H9 (cell line): ENCODE results near the gene CYP2A7. TPM values are rescaled to one million over a fixed set of nuclear protein-coding genes. Genes with fewer than 3 reads are reported as not detected.

Source experiments
- DNase-seq: peaks from one replicate; pipeline ENCODE4 v3.0.0-alpha.2; 2017
- H2AFZ ChIP-seq: one replicate; pipeline ENCODE4 v1.6.1; 2013; ENCODE audit warnings: mild to moderate bottlenecking, low read length, control low read depth, moderate library complexity
- H2AK5ac ChIP-seq: 2 replicates; pipeline ENCODE4 v1.6.1; 2013; ENCODE audit warnings: low read length, control low read depth, mixed read lengths; ENCODE audit not compliant: insufficient read length
- H2BK120ac ChIP-seq: one replicate; pipeline ENCODE4 v1.6.1; 2013; ENCODE audit warnings: low read depth, mild to moderate bottlenecking, low read length, control low read depth, inconsistent platforms; ENCODE audit not compliant: poor library complexity, severe bottlenecking
- H2BK12ac ChIP-seq: 2 replicates; pipeline ENCODE4 v1.6.1; 2013; ENCODE audit warnings: low read length, control low read depth, mixed read lengths, low read depth; ENCODE audit not compliant: insufficient read length
- H2BK15ac ChIP-seq: 2 replicates; pipeline ENCODE4 v1.6.1; 2013; ENCODE audit warnings: low read depth, low read length, control low read depth
- H2BK20ac ChIP-seq: one replicate; pipeline ENCODE4 v1.6.1; 2013; ENCODE audit warnings: low read depth, mild to moderate bottlenecking, low read length, control low read depth, inconsistent platforms; ENCODE audit not compliant: poor library complexity, severe bottlenecking
- H2BK5ac ChIP-seq: 2 replicates; pipeline ENCODE4 v1.6.1; 2013; ENCODE audit warnings: low read length, control low read depth, mixed read lengths; ENCODE audit not compliant: insufficient read length
- H3K14ac ChIP-seq: 2 replicates; pipeline ENCODE4 v1.6.1; 2013; ENCODE audit warnings: low read length, control low read depth; ENCODE audit not compliant: insufficient read depth
- H3K18ac ChIP-seq: 2 replicates; pipeline ENCODE4 v1.6.1; 2013; ENCODE audit warnings: low read depth, mild to moderate bottlenecking, mixed read lengths, low read length, control low read depth; ENCODE audit not compliant: insufficient read length
- H3K23ac ChIP-seq: 2 replicates; pipeline ENCODE4 v1.6.1; 2013; ENCODE audit warnings: low read length, control low read depth, mixed read lengths, low read depth; ENCODE audit not compliant: insufficient read length
- H3K23me2 ChIP-seq: 2 replicates; pipeline ENCODE4 v1.6.1; 2013; ENCODE audit warnings: low read depth, mild to moderate bottlenecking, mixed read lengths, low read length, control low read depth; ENCODE audit not compliant: insufficient read length, poor library complexity, severe bottlenecking
- H3K27ac ChIP-seq: 2 replicates; pipeline ENCODE4 v1.5.1; 2013; ENCODE audit warnings: low read length, control low read depth, mixed read lengths, low read depth; ENCODE audit not compliant: insufficient read length
- H3K27me3 ChIP-seq: 2 replicates; pipeline ENCODE4 v1.6.1; 2013; ENCODE audit warnings: low read length, control low read depth, inconsistent platforms; ENCODE audit not compliant: insufficient read depth
- H3K4ac ChIP-seq: 2 replicates; pipeline ENCODE4 v1.6.1; 2013; ENCODE audit warnings: low read depth, mild to moderate bottlenecking, control low read depth, inconsistent platforms, low read length, moderate library complexity
- H3K4me1 ChIP-seq: 2 replicates; pipeline ENCODE4 v1.6.1; 2013; ENCODE audit warnings: low read length, control low read depth, inconsistent platforms; ENCODE audit not compliant: insufficient read depth
- H3K4me2 ChIP-seq: 2 replicates; pipeline ENCODE4 v1.6.1; 2013; ENCODE audit warnings: low read length, control low read depth, mixed read lengths; ENCODE audit not compliant: insufficient read length, insufficient read depth
- H3K56ac ChIP-seq: 2 replicates; pipeline ENCODE4 v1.6.1; 2013; ENCODE audit warnings: low read depth, mild to moderate bottlenecking, mixed read lengths, low read length, control low read depth; ENCODE audit not compliant: insufficient read length
- H3K79me1 ChIP-seq: 2 replicates; pipeline ENCODE4 v1.6.1; 2013; ENCODE audit warnings: low read depth, mild to moderate bottlenecking, moderate library complexity, low read length, control low read depth, inconsistent platforms; ENCODE audit not compliant: insufficient read depth, poor library complexity, severe bottlenecking
- H3K79me2 ChIP-seq: 2 replicates; pipeline ENCODE4 v1.6.1; 2013; ENCODE audit warnings: low read length, control low read depth, inconsistent platforms; ENCODE audit not compliant: insufficient read depth
- H3K9ac ChIP-seq: 2 replicates; pipeline ENCODE4 v1.6.1; 2013; ENCODE audit warnings: low read length, control low read depth, mixed read lengths; ENCODE audit not compliant: insufficient read length; ENCODE audit errors: extremely low read depth
- H3K9me3 ChIP-seq: one replicate; pipeline ENCODE4 v1.6.1; 2013; ENCODE audit warnings: low read depth, low read length, inconsistent platforms; ENCODE audit not compliant: control insufficient read depth
- H3T11ph ChIP-seq: one replicate; pipeline ENCODE4 v1.6.1; 2013; ENCODE audit warnings: mild to moderate bottlenecking, low read length, control low read depth, inconsistent platforms
- H4K20me1 ChIP-seq: one replicate; pipeline ENCODE4 v1.6.1; 2013; ENCODE audit not compliant: control insufficient read depth, insufficient read length, insufficient read depth
- H4K5ac ChIP-seq: 2 replicates; pipeline ENCODE4 v1.6.1; 2013; ENCODE audit warnings: low read depth, mild to moderate bottlenecking, mixed read lengths, low read length, control low read depth; ENCODE audit not compliant: insufficient read length
- H4K8ac ChIP-seq: replicated peaks from 2 replicates; pipeline ENCODE4 v1.6.1; 2013; ENCODE audit warnings: low read length, control low read depth, mixed read lengths, low read depth; ENCODE audit not compliant: insufficient read length
- H4K91ac ChIP-seq: 2 replicates; pipeline ENCODE4 v1.6.1; 2013; ENCODE audit warnings: low read depth, mild to moderate bottlenecking, moderate library complexity, mixed read lengths, low read length, control low read depth; ENCODE audit not compliant: insufficient read length
- H3K27ac Mint-ChIP-seq, 3 experiments: 2 replicates in 2 of 3; 3 replicates in 1 of 3; pipeline ENCODE4 v1.8.0; 2020 to 2021; ENCODE audit warnings: mixed read lengths in 3 of 3, mild to moderate bottlenecking in 1 of 3, moderate library complexity in 1 of 3
- H3K27me3 Mint-ChIP-seq: 2 replicates; pipeline ENCODE4 v1.8.0; 2021; ENCODE audit warnings: low read depth, mild to moderate bottlenecking, moderate library complexity, mixed read lengths
- H3K36me3 Mint-ChIP-seq, 3 experiments: 2 replicates in 2 of 3; 3 replicates in 1 of 3; pipeline ENCODE4 v1.8.0; 2020 to 2021; ENCODE audit warnings: low read depth in 3 of 3, mixed read lengths in 3 of 3; ENCODE audit not compliant: insufficient read depth in 1 of 3
- H3K4me1 Mint-ChIP-seq, 2 experiments: 2 replicates each; pipeline ENCODE4 v1.8.0; 2020; ENCODE audit warnings: mixed read lengths in 2 of 2
- H3K4me3 Mint-ChIP-seq, 2 experiments: 2 replicates in 1 of 2; 3 replicates in 1 of 2; pipeline ENCODE4 v1.8.0; 2020 to 2021; ENCODE audit warnings: mild to moderate bottlenecking in 2 of 2, mixed read lengths in 2 of 2, moderate library complexity in 1 of 2
- H3K9me3 Mint-ChIP-seq, 2 experiments: 2 replicates in 1 of 2; 3 replicates in 1 of 2; pipeline ENCODE4 v1.8.0; 2020; ENCODE audit warnings: mild to moderate bottlenecking in 2 of 2, mixed read lengths in 2 of 2, moderate library complexity in 1 of 2
- WGBS: extraction: QIAGEN DNeasy Blood & Tissue Kit; methylation state at CpG from one replicate; pipeline ENCODE4 v1.1.7; 2013; ENCODE audit warnings: missing lambda C conversion rate, low lambda C conversion rate, mixed read lengths; ENCODE audit not compliant: insufficient read length; ENCODE audit errors: extremely low coverage; 5-methylcytosine and 5-hydroxymethylcytosine counted together
- total RNA-seq: library from RNA; stranded (reverse); gene quantifications from 2 replicates; pipeline ENCODE4 v1.2.1, GENCODE V29; 2021
- TF ChIP-seq, protein P1 (sequence below): fragments of 200-600 bp; sonication (generic); conservative IDR thresholded peaks from 3 replicates; pipeline ENCODE4 v1.8.0; 2021; ENCODE audit warnings: antibody characterized with exemption, mild to moderate bottlenecking

CYP2A7 gene
- total RNA-seq, 1 experiment from 2014 or later = not detected

DNA sequence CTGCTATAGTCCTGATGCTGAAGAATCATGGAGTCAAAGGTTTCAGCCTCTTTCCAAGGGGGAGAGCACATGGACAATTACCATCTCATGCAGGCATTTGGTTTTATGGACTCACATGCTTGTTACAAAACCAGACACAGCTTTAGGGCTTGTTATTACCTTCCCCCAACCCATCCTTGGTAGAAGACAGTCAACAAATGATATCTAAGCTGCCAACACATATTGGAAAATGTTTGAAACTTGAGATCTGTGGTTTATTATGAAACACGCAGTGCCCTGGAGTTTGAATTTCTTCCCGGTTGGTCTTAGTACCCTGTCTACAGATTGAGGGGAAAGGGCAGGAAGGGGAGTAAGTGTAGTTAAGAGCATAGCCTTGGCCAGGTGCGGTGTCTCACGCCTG, 19.2 kb downstream of the CYP2A7 start:
- Histone ChIP-seq H3K27ac (no peak overlapping the region), H4K91ac (no peak overlapping the region), H4K20me1 (no peaks in the 10 kb centered on the region), H3K56ac (no peak overlapping the region), H3K9me3 (no peaks in the 10 kb centered on the region), H4K8ac (no peak overlapping the region), H2BK20ac (no peak overlapping the region), H2BK120ac (no peak overlapping the region), H3K4ac (no peak overlapping the region), H3T11ph (no peak overlapping the region), H2AFZ (no peak overlapping the region), H3K4me2 (no peak overlapping the region), H3K23me2 (no peaks in the 10 kb centered on the region), H2BK5ac (no peak overlapping the region), H3K18ac (no peak overlapping the region), H3K23ac (no peak overlapping the region), H2BK12ac (no peak overlapping the region), H3K79me1 (no peaks in the 10 kb centered on the region), H3K4me1 (no peaks in the 10 kb centered on the region), H2AK5ac (no peak overlapping the region), H2BK15ac (no peak overlapping the region), H3K27me3 (no peaks in the 10 kb centered on the region), H4K5ac (no peak overlapping the region), H3K79me2 (no peaks in the 10 kb centered on the region), H3K9ac (no peak overlapping the region), H3K14ac (no peak overlapping the region)
- Mint-ChIP-seq H3K36me3 (no peaks in the 10 kb centered on the region), H3K27me3 (peaks cover 16% of the 10 kb centered on the region), H3K4me1 (no peaks in the 10 kb centered on the region), H3K4me3 (no peak overlapping the region), H3K9me3 (no peaks in the 10 kb centered on the region), H3K27ac (no peak overlapping the region)
- TF ChIP-seq, protein P1, sequence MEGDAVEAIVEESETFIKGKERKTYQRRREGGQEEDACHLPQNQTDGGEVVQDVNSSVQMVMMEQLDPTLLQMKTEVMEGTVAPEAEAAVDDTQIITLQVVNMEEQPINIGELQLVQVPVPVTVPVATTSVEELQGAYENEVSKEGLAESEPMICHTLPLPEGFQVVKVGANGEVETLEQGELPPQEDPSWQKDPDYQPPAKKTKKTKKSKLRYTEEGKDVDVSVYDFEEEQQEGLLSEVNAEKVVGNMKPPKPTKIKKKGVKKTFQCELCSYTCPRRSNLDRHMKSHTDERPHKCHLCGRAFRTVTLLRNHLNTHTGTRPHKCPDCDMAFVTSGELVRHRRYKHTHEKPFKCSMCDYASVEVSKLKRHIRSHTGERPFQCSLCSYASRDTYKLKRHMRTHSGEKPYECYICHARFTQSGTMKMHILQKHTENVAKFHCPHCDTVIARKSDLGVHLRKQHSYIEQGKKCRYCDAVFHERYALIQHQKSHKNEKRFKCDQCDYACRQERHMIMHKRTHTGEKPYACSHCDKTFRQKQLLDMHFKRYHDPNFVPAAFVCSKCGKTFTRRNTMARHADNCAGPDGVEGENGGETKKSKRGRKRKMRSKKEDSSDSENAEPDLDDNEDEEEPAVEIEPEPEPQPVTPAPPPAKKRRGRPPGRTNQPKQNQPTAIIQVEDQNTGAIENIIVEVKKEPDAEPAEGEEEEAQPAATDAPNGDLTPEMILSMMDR = no peak
- no peak for DNase-seq
- WGBS = no CpG with 5 or more reads among the region's 4 CpGs
